ENCODE data around the gene MRPS33. TPM values are rescaled to one million over a fixed set of nuclear protein-coding genes. Genes with fewer than 3 reads are reported as not detected.

Gene MRPS33
- total and polyA plus RNA-seq, 2 of the 13 experiments (the other 11 are each of a cell fraction or from before 2014, with no cell fraction given): 50.9 to 91.0 TPM

GRCh38 chr7:140966561-140967233 is 48.1 kb downstream of the MRPS33 start:
- BruUV-seq (replicated peaks): no TSS peak
- H3K27ac ChIP-seq (ENCODE audit: extremely low read length, insufficient read depth, low read length): no peak overlapping the region
- no peak for TF ChIP-seq EEA1 (CRISPR knock-in tag; IDR thresholded peaks at IDR 0.05; ENCODE audit: borderline replicate concordance)
- peak; percentile 40; the same call in 1 of the 2 replicates for TF ChIP-seq CEBPB (IDR thresholded peaks at IDR 0.05; ENCODE audit: borderline replicate concordance, low read depth, low read length)
- ChIA-PET POLR2A (no interaction called here), CTCF (ENCODE audit: low intra/inter-chr PET ratio, low total read pairs) (no interaction called here)
- FAIRE-seq (no peak), DNase-seq (ENCODE audit: low spot score) (no peak), ATAC-seq (peak; percentile 57)
- H3K4me3 ChIP-seq (replicated peaks in 1 of 3; ENCODE audit: insufficient read depth in 1 of 3, low read depth in 2 of 3, low read length in 3 of 3): no peak overlapping the region
- H3K4me2 ChIP-seq (ENCODE audit: low read depth, low read length): peak overlapping the region; percentile 13; the same call in 1 of the 2 replicates
- in situ Hi-C loops (cut with HindIII; ENCODE audit: extremely low pct_ligation_motif_present, low pct_unique_long_range_greater_than_20kb): no loop called here
- no peaks in the 10 kb centered on the region for H3K27me3 ChIP-seq (ENCODE audit: control insufficient read depth in 1 of 2, insufficient read depth in 2 of 2, low read length in 2 of 2)
- no peak overlapping the region for H3K9ac ChIP-seq (ENCODE audit: insufficient read depth, low read depth, low read length)
- H3K4me1 ChIP-seq (ENCODE audit: insufficient read depth, low read length): peaks cover 34% of the 10 kb centered on the region
- H2AFZ ChIP-seq (ENCODE audit: low read length): no peak overlapping the region
- 6% methylated on average over 5 of the region's 5 CpGs for WGBS (ENCODE audit: low lambda C conversion rate)
- no peaks in the 10 kb centered on the region for H3K36me3 ChIP-seq (replicated peaks in 1 of 2; ENCODE audit: control insufficient read depth in 1 of 2, insufficient read depth in 2 of 2, low read length in 2 of 2)
- no peaks in the 10 kb centered on the region for H3K9me3 ChIP-seq (ENCODE audit: low read length)
- H4K20me1 ChIP-seq (ENCODE audit: insufficient read depth, low read length): no peaks in the 10 kb centered on the region
- intact Hi-C loops (cut with micrococcal nuclease; ENCODE audit: unreplicated experiment): no loop called here
- no peaks in the 10 kb centered on the region for H3K79me2 ChIP-seq (ENCODE audit: insufficient read depth, low read length)

- Histone ChIP-seq H3K79me2 (ENCODE audit: insufficient read depth, low read length) (no peaks in the 10 kb centered on the region), H3K27me3 (ENCODE audit: control insufficient read depth in 1 of 2, insufficient read depth in 2 of 2, low read length in 2 of 2) (no peaks in the 10 kb centered on the region), H3K27ac (ENCODE audit: extremely low read length, insufficient read depth, low read length) (no peak overlapping the region), H3K9ac (ENCODE audit: insufficient read depth, low read depth, low read length) (no peak overlapping the region), H3K4me1 (ENCODE audit: insufficient read depth, low read length) (no peaks in the 10 kb centered on the region), H3K36me3 (replicated peaks in 1 of 2; ENCODE audit: control insufficient read depth in 1 of 2, insufficient read depth in 2 of 2, low read length in 2 of 2) (no peaks in the 10 kb centered on the region), H3K9me3 (ENCODE audit: low read length) (no peaks in the 10 kb centered on the region), H3K4me2 (ENCODE audit: low read depth, low read length) (no peak overlapping the region), H3K4me3 (replicated peaks in 1 of 3; ENCODE audit: insufficient read depth in 1 of 3, low read depth in 2 of 3, low read length in 3 of 3) (no peak overlapping the region), H4K20me1 (ENCODE audit: insufficient read depth, low read length) (no peaks in the 10 kb centered on the region), H2AFZ (ENCODE audit: low read length) (no peak overlapping the region)
- WGBS (ENCODE audit: low lambda C conversion rate): 85% methylated on average over 4 of the region's 4 CpGs
- DNase-seq (ENCODE audit: low spot score) (no peak), ATAC-seq (no peak), FAIRE-seq (no peak)
- in situ Hi-C loops (cut with HindIII; ENCODE audit: extremely low pct_ligation_motif_present, low pct_unique_long_range_greater_than_20kb): no loop called here
- no TSS peak for BruUV-seq (replicated peaks)
- intact Hi-C loops (cut with micrococcal nuclease; ENCODE audit: unreplicated experiment): no loop called here
- POLR2A ChIA-PET: no interaction called here
- CTCF ChIA-PET (ENCODE audit: low intra/inter-chr PET ratio, low total read pairs): no interaction called here
- TF ChIP-seq HNF1A (IDR thresholded peaks at IDR 0.05; ENCODE audit: low read depth): no peak
- no peak for TF ChIP-seq HNF1A (CRISPR knock-in tag; IDR thresholded peaks at IDR 0.05; ENCODE audit: borderline replicate concordance)
- no peak for TF ChIP-seq AHR (CRISPR knock-in tag; IDR thresholded peaks at IDR 0.05)
- no peak for TF ChIP-seq ZSCAN12 (CRISPR knock-in tag; IDR thresholded peaks at IDR 0.05)
- no peak for TF ChIP-seq TFE3 (CRISPR knock-in tag; IDR thresholded peaks at IDR 0.05)
- no peak for TF ChIP-seq NR2C2 (CRISPR knock-in tag; IDR thresholded peaks at IDR 0.05; ENCODE audit: borderline replicate concordance)
- no peak for TF ChIP-seq MZF1 (CRISPR knock-in tag; IDR thresholded peaks at IDR 0.05; ENCODE audit: borderline replicate concordance)
- no peak for TF ChIP-seq ZNF619 (CRISPR knock-in tag; IDR thresholded peaks at IDR 0.05)
- TF ChIP-seq U2AF2 (IDR thresholded peaks at IDR 0.05; ENCODE audit: low read depth, low read length): no peak
- TF ChIP-seq ZNF616 (CRISPR knock-in tag; IDR thresholded peaks at IDR 0.05; ENCODE audit: low read depth): no peak
- TF ChIP-seq ZNF451 (CRISPR knock-in tag; IDR thresholded peaks at IDR 0.05): no peak
- no peak for TF ChIP-seq BHLHE40 (IDR thresholded peaks at IDR 0.05; ENCODE audit: low read length)
- no peak for TF ChIP-seq CEBPB (IDR thresholded peaks at IDR 0.05; ENCODE audit: borderline replicate concordance, low read depth, low read length)
Measured at GRCh38 chr7:140961117-140961516, 53.6 kb downstream of the MRPS33 start.

All from HepG2 (cell line).